HG03039 (cell line): ENCODE measurements around the gene FGFR2.

Source experiments
- ATAC-seq: cut with Tn5 transposase; IDR thresholded peaks from one replicate; pipeline ENCODE4 v1.9.1; 2021; ENCODE audit warnings: mild to moderate bottlenecking, moderate library complexity; ENCODE audit not compliant: unreplicated experiment

Gene FGFR2

DNA sequence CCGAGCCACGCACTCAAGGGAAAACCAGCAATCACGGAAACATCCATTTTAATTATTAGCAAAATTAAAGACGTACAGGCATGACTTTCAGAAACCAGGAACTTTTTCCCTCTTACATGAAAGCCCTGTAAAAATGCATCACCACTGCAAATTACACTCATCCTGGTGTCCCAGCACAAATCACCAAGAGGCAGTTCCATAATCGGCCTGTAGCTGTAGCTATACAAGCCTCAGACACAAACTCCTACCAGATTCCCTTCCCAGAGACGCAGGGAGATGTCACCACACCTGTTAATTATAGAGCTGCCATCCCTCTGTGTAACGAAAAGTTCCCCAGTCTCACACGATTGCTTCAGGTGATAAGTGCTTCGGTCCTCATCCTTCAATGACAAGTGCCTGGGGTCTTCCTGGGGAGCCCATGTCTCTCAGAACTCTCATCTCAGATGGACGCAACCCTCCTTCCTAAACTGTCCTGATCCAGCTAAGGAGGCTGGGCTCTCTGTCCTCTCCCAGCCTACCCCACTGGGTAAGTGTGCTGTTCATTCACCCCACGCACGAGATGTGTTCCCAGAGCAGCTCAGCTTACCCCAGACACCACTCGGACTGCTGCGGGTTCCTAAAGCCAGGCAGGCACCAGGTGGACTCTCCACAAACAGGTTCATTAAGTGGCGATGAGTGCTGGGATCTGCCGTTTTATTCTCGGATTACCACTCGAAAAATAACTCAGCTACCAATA is 5.9 kb downstream of the FGFR2 start:
- no peak for ATAC-seq

DNA sequence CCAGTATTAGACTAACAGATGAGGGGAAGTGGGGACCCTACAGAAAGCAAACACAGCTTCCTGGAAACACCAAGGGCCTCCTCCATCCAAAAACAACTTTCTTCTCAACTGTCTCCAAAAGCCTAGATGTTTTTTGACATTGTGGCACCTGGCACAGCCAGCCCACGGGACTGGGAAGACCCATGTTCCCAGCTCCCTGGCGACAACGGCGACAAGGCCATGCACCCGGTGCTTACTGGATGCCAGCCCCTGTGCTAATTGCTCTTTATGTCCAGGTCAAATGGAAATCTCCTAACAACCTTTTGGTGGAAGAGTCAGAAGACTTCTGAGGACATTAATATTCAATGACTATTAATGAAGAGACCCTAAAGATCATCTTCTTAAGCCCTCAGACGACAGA is 7.1 kb downstream of the FGFR2 start:
- ATAC-seq: no peak

DNA sequence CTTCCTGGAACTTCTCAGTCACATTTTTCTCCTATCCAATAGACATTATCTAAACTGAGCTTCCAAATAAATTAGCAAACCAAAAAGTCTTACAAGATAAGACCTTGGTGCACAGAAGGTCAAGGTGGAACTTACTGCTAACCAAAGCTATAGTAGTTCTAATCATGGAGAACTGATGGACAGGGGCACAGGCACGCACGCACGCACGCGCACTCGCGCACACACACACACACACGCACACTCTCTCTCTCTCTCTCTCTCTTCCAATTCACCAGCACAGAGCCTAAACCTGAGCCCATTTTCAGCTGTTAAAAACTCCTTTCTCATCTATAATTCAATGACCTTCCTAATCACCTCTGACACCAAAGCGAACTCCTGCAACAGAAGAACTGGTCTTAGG is 7.5 kb downstream of the FGFR2 start:
- ATAC-seq: no peak

- no peak for ATAC-seq
These were observed 8.7 kb downstream of the FGFR2 start for GRCh38 chr10:121589553-121589952.

DNA sequence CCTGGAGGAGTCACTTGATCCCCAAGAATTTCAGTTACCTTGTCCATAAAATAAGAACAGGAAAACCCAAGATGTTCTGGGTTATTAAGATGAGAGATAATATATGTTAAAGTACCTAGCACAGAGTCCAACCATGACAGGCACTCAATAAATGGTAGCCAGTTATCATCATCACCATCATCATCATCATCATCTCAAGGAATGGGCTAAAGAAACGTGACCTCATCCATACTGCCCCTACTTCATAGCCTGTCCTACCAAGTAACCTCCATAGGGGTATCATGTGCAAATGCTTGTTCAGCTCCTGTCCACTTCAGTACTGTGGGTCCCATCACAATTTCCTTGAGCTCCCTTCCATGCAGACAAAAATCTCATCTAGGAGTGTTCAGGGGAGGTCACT is 14.4 kb downstream of the FGFR2 start:
- no peak for ATAC-seq

DNA sequence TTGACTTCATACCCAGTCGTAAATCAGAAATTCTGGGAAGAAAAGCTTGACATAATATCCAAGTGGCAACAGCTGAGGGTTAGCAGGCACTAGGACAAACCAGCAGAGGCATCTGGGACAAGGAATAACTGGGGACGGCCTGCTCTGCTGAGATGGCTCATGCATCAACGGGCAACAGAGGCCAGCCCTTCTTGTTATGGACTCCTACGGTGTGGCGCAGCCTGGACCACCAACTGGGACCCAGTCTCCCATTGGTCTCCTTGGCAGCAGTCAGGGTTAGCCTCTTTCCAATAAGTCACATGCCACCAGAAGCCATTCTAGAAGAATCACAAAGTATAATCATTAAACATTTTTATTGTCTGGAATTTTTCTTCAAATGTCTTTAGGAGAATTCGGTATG is 15.0 kb downstream of the FGFR2 start:
- ATAC-seq: no peak

DNA sequence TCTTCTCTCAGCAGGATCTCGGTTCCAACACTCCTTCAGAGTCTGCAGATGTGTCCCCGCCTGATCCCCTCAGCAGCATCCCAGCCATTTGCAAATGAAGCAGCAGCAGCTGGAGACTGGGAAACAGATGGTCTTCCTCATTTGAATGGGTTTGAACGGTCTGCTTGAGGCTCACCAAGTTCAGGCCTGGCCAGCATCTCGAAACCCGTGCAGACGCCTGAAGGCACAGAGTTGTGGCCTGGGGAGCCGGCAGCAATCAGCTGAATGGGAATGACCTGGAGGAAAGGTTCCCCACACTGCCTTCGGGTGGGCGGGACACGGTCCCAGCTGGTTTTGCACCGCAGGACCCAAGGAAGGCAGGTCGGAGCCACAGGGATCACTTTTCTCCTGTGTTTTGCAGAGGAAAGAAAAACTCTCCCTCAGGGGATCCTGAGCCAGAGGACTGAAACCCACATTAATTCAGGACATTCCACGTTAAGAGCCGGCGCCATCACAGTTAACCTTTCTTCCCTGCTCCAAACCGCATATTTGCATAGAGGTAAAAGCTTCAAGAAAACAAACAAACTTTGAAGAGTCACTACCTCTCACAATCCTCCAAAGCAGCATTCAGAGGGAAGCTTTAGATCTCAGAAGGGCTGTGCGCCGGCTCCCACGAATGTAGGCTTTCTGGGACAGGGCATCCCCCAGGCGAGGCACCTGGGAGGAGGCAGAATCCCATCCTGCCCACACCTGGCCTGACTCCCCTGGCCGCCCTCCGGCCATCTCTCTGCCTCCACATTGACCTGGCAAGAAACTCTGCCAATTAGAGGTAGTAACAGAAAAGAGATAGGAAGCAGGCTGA is 17.7 kb downstream of the FGFR2 start:
- no peak for ATAC-seq

DNA sequence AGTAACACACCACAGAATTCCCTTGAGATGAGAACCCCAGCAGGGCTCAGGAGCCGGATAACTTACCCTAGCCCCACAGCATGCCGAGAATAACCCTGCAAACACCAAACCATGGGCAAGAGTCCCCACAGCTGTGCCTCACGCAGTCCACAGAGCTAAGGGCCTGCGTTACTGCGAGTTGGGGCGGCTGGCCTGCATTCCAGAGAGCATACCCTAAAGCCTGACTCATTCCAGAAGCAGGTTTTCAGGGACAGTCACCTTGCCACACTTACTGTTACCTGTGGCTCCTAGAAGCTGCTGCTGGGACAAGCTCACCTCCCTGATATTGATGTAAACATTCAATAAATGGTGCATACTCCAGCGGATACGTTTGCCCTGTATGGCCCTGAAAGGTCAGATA is 18.6 kb downstream of the FGFR2 start:
- ATAC-seq: no peak

GRCh38 chr10:121578965-121579364 is 19.3 kb downstream of the FGFR2 start:
- no peak for ATAC-seq

- no peak for ATAC-seq
These were observed 19.9 kb downstream of the FGFR2 start for GRCh38 chr10:121578298-121578697.

DNA sequence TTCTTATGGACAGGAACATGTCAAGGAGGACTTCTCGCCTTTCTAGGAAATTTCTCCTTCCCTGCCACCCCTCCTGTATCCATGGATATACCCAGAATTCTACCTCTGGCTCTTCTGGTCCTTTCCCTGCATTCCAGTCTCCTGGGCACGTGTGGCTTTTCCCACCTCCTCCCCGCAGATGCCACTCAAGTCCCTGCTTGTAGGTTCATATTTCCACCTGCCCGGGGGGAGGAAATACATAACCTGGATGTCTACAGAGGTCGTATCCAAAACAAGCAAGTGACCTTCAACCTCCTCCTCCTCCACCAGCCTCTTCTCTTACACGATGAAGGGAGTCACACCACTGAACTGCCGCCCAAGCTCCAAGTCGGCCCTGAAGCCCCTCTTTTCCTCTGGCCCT is 20.7 kb downstream of the FGFR2 start:
- ATAC-seq: no peak

DNA sequence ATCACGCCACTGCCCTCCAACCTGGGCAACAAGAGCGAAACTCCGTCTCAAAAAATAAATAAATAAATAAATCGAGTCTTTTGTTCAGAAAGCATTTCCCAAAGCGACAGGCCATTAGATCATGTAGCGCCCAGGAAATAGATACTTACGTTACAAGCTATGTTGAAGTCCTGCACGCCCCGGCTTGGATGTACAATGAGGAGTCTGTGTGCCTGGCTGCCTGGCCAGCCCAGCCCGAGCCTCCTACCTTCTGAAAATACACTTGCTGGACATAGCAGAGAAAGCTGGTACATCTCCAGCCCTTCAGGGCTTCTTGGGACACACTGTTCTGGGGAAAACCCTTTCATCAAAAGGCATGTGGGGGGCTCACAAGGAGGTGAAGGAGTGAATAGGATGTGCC is 22.1 kb downstream of the FGFR2 start:
- no peak for ATAC-seq

GRCh38 chr10:121574519-121575166 is 23.6 kb downstream of the FGFR2 start:
- no peak for ATAC-seq

- no peak for ATAC-seq
These were observed 24.7 kb downstream of the FGFR2 start for GRCh38 chr10:121573538-121573941.

GRCh38 chr10:121572859-121573537 is 25.2 kb downstream of the FGFR2 start:
- ATAC-seq: no peak

DNA sequence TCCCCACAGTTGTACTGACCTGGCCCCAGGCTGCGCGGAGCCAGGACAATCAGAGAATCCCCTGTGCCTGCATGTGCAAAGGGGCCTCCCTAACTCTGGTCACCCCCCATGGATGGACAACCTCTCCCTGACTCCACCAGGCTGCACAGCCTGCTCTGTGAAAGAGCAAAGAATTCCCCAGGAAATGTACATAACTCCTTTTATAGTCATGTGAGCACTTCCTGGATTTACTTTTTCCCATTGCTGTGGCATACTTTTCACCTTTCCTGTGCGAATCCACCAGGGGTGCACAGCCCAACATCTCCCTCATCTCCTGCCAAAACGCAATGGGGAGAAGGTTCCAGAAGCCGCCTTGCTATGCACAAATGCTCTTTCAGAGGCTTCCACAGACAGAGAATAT is 27.9 kb downstream of the FGFR2 start:
- no peak for ATAC-seq

GRCh38 chr10:121568275-121568674 is 30.0 kb downstream of the FGFR2 start:
- ATAC-seq: no peak

DNA sequence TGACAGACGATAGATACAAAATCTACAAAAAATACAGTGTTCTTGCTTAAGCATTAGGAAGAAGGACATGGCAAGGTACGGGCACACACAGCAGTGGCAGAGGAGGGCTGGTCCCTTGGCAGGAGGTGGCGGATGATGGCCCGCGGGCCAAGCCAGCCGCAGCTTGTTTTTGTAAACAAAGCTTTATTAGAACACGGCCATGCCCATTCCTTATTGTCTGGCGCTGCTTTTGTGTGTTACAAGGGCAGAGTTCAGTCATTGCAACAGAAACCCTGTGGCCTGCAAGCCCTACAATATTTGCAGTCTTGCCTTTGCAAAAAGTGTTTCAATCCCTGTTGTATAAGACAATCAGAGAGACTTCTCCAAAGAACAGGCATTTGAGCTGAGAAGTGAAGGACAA is 30.7 kb downstream of the FGFR2 start:
- ATAC-seq: no peak

- ATAC-seq: no peak
These were observed 31.5 kb downstream of the FGFR2 start for GRCh38 chr10:121566755-121567154.

- no peak for ATAC-seq
These were observed 38.8 kb downstream of the FGFR2 start for GRCh38 chr10:121559326-121560026.

- no peak for ATAC-seq
These were observed 40.0 kb downstream of the FGFR2 start for GRCh38 chr10:121558238-121558637.
